SHP77 (cell line): ENCODE data around the gene PHOSPHO1.
"Not testable (repeated sequence)": the region's sequence is repeated elsewhere in the genome, so short reads cannot be mapped to it uniquely, and the experiment has no call there.

Source experiments
- DNase-seq, 2 experiments: peaks; one replicate each; lab custom pipeline; 2025; lab: John Stamatoyannopoulos, UW

Gene PHOSPHO1

GRCh38 chr17:49230636-49231562, at the start of gene PHOSPHO1:
Gene PHOSPHO1, minus strand, starts transcription at chr17:49230787. Its CDS starts 4,096 bp downstream, at chr17:49226691.
- DNase-seq: peak; percentile 63 to 83

- DNase-seq: no peak
These were observed 49.5 kb upstream of the PHOSPHO1 start for GRCh38 chr17:49280061-49280460.

GRCh38 chr17:49279263-49280015, 48.9 kb upstream of the PHOSPHO1 start:
- not testable (repeated sequence) for DNase-seq

- no peak for DNase-seq
These were observed 47.5 kb upstream of the PHOSPHO1 start for GRCh38 chr17:49278076-49278475.

GRCh38 chr17:49277638-49278037, 47.1 kb upstream of the PHOSPHO1 start:
- DNase-seq: no peak

GRCh38 chr17:49275981-49276380, 45.4 kb upstream of the PHOSPHO1 start:
- not testable (repeated sequence) for DNase-seq

GRCh38 chr17:49269356-49269755, 38.8 kb upstream of the PHOSPHO1 start:
- DNase-seq: no peak

GRCh38 chr17:49267912-49268311, 37.3 kb upstream of the PHOSPHO1 start:
- no peak for DNase-seq

- DNase-seq: no peak
These were observed 35.6 kb upstream of the PHOSPHO1 start for GRCh38 chr17:49266233-49266632.

GRCh38 chr17:49261540-49261939, 31.0 kb upstream of the PHOSPHO1 start:
- not testable (repeated sequence) for DNase-seq

- no peak for DNase-seq
These were observed 30.3 kb upstream of the PHOSPHO1 start for GRCh38 chr17:49260817-49261291.

GRCh38 chr17:49260011-49260816, 29.6 kb upstream of the PHOSPHO1 start:
- no peak for DNase-seq

GRCh38 chr17:49259663-49260010, 29.1 kb upstream of the PHOSPHO1 start:
- no peak for DNase-seq

- no peak for DNase-seq
These were observed 27.8 kb upstream of the PHOSPHO1 start for GRCh38 chr17:49258394-49258793.

GRCh38 chr17:49255125-49255524, 24.5 kb upstream of the PHOSPHO1 start:
- no peak for DNase-seq

- no peak for DNase-seq
These were observed 23.5 kb upstream of the PHOSPHO1 start for GRCh38 chr17:49254066-49254465.

- DNase-seq: no peak
These were observed 21.6 kb upstream of the PHOSPHO1 start for GRCh38 chr17:49252148-49252695.

- no peak for DNase-seq
These were observed 19.4 kb upstream of the PHOSPHO1 start for GRCh38 chr17:49249890-49250522.

GRCh38 chr17:49249292-49249794, 18.8 kb upstream of the PHOSPHO1 start:
- no peak for DNase-seq

- no peak for DNase-seq
These were observed 17.4 kb upstream of the PHOSPHO1 start for GRCh38 chr17:49247944-49248343.

GRCh38 chr17:49244839-49245238, 14.3 kb upstream of the PHOSPHO1 start:
- no peak for DNase-seq
